H1 (cell line): ENCODE data around the gene LHFPL3. TPM values are rescaled to one million over a fixed set of nuclear protein-coding genes. Genes with fewer than 3 reads are reported as not detected.

Experiments
- CHD1 ChIP-seq: IDR thresholded peaks from 2 replicates; pipeline ENCODE4 v1.6.1; 2012; ENCODE audit warnings: low read depth, low read length, improper control_type of control experiment
- CHD7 ChIP-seq: fragments of 300-600 bp; sonication (generic); IDR thresholded peaks from 2 replicates; pipeline ENCODE4 v1.7.1; 2012; ENCODE audit warnings: low read length, moderate library complexity, mild to moderate bottlenecking, inconsistent platforms; ENCODE audit not compliant: insufficient replicate concordance
- polyA plus RNA-seq, 7 experiments: library from polyadenylated mRNA; depleted of rRNA in 3 of 7; stranded (reverse) in 5 of 7; unstranded in 2 of 7; fragments of >200 nt in 5 of 7; fragments of 200-250 nt in 2 of 7; gene quantifications; 1 replicate in 5 of 7; 2 replicates in 1 of 7; 4 replicates in 1 of 7; pipeline versions ENCODE4 v1.2.1 to v1.2.3, GENCODE V29; 2011 to 2013; ENCODE audit warnings: missing spikeins in 2 of 7, mixed read lengths in 2 of 7
- total RNA-seq: library from RNA; stranded (reverse); fragmentation: NEBNext Ultra II Directional; extraction: Animal tissue kit (Norgen Biotek cat#: 25700); gene quantifications from 2 replicates; pipeline ENCODE4 v1.2.1, GENCODE V29; 2021
- TF ChIP-seq, protein P1 (sequence below): IDR thresholded peaks from 2 replicates; pipeline ENCODE4 v1.6.1; 2012; ENCODE audit warnings: inconsistent platforms

LHFPL3 gene
- total and polyA plus RNA-seq, 2 of the 8 experiments (the other 6 are each of a cell fraction or from before 2014, with no cell fraction given) = 0.24 to 0.50 TPM

GRCh38 chr7:104694710-104695109 lies 366.3 kb downstream of the LHFPL3 start (continued):
- TF ChIP-seq CHD7 = no peak
- TF ChIP-seq, protein P1, sequence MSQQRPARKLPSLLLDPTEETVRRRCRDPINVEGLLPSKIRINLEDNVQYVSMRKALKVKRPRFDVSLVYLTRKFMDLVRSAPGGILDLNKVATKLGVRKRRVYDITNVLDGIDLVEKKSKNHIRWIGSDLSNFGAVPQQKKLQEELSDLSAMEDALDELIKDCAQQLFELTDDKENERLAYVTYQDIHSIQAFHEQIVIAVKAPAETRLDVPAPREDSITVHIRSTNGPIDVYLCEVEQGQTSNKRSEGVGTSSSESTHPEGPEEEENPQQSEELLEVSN = no peak
- no peak for TF ChIP-seq CHD1
